ENCODE results near the gene ACACA. TPM values are rescaled to one million over a fixed set of nuclear protein-coding genes. Genes with fewer than 3 reads are reported as not detected.

Gene ACACA
- polyA plus RNA-seq, 1 experiment, result 26.9 TPM

DNA sequence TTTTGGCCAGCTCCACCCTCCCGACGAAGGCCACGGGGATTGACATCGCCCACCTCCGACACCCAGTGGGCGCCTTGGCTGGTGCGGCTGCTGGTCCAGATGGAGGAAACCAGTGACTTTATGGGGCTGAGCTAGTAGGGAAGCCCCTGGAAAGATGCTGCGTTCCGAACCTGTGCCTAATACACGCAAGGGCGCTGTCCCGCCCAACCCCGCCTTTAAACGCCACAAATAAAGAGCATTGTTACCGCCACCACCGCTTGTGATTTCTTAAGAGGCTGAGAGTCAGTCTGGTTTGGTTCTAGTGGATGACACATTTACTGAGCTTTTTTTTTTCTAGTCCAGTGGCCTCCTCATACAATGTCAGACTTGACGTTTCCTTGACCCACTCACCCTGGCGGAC, 350.0 kb downstream of the ACACA start:
- no peak for DNase-seq (ENCODE audit: low read depth)
- TF ChIP-seq, protein P1, sequence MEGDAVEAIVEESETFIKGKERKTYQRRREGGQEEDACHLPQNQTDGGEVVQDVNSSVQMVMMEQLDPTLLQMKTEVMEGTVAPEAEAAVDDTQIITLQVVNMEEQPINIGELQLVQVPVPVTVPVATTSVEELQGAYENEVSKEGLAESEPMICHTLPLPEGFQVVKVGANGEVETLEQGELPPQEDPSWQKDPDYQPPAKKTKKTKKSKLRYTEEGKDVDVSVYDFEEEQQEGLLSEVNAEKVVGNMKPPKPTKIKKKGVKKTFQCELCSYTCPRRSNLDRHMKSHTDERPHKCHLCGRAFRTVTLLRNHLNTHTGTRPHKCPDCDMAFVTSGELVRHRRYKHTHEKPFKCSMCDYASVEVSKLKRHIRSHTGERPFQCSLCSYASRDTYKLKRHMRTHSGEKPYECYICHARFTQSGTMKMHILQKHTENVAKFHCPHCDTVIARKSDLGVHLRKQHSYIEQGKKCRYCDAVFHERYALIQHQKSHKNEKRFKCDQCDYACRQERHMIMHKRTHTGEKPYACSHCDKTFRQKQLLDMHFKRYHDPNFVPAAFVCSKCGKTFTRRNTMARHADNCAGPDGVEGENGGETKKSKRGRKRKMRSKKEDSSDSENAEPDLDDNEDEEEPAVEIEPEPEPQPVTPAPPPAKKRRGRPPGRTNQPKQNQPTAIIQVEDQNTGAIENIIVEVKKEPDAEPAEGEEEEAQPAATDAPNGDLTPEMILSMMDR (IDR thresholded peaks at IDR 0.05; ENCODE audit: insufficient read depth, low read depth, low read length), result no peak
- Histone ChIP-seq H3K4me3 (ENCODE audit: low read depth, low read length) (no peak overlapping the region), H3K27me3 (ENCODE audit: control insufficient read depth, insufficient read depth, low read length) (no peaks in the 10 kb centered on the region), H3K36me3 (ENCODE audit: control insufficient read depth, insufficient read depth, low read length) (peaks cover 4% of the 10 kb centered on the region; the same call in 1 of the 2 replicates)
- ChIA-PET POLR2A (no interaction called here), CTCF (interaction anchor here (1.0 to 4.8 kb wide), 2 partner anchors 9 to 431 kb away, joined by 3 to 36 read pairs; no protein-coding TSS in a partner anchor)

DNA sequence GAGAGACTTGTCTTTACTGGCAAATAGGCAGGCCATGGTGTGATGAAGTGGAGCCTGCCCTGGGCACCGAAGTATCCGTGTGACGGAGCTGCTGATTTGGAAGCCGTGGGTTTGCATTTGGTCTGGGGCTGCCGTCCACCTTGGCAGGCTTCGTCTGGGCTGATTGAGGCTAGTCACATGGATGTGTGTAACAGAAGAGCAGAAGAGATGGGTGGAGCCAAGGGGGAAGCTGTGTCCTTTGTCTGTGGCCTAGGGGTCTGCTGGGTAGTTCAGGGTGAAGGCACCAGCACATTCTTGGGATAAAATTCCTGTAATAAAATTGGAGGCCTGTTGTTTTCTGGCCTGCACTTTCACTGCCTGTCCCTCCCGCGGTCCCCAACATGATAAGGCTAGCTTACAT, 351.7 kb downstream of the ACACA start:
- no peak overlapping the region for H3K4me3 ChIP-seq (ENCODE audit: low read depth, low read length)
- POLR2A ChIA-PET, result no interaction called here
- no peak for DNase-seq (ENCODE audit: low read depth)
- CTCF ChIA-PET, result interaction anchor here (0.6 to 1.1 kb wide), 3 partner anchors 11 to 124 kb away, joined by 3 read pairs; no protein-coding TSS in a partner anchor
- peaks cover 4% of the 10 kb centered on the region; the same call in 1 of the 2 replicates for H3K36me3 ChIP-seq (ENCODE audit: control insufficient read depth, insufficient read depth, low read length)
- no peaks in the 10 kb centered on the region for H3K27me3 ChIP-seq (ENCODE audit: control insufficient read depth, insufficient read depth, low read length)
- TF ChIP-seq, protein P1 (IDR thresholded peaks at IDR 0.05; ENCODE audit: insufficient read depth, low read depth, low read length), result no peak

DNA sequence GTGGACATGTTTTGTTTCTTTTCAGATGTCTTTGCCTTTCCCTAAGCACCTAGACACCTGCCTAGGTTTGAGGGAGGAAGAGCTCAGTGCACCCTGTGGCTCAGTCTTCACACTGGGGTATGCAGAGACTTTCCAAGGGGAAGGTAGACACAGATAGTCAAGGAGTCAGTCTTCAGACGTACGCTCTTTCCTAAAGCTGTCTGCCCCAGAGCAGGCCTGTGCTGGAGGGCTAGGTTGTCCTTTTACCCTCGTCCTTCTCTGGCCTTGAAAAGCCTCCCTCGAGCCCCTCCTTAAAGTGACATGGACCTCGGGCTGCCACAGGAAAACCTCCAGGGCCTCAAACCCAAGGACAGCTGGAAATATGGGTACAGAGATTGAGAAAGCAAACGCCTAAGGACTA, 354.2 kb downstream of the ACACA start:
- Histone ChIP-seq H3K27me3 (ENCODE audit: control insufficient read depth, insufficient read depth, low read length) (no peaks in the 10 kb centered on the region), H3K36me3 (ENCODE audit: control insufficient read depth, insufficient read depth, low read length) (peaks cover 4% of the 10 kb centered on the region), H3K4me3 (ENCODE audit: low read depth, low read length) (no peak overlapping the region)
- DNase-seq (ENCODE audit: low read depth), result no peak
- ChIA-PET CTCF (no interaction called here), POLR2A (interaction anchor here (0.5 kb wide), 1 partner anchor 10 kb away, joined by 8 read pairs; no protein-coding TSS in a partner anchor)
- TF ChIP-seq, protein P1 (IDR thresholded peaks at IDR 0.05; ENCODE audit: insufficient read depth, low read depth, low read length), result no peak

DNA sequence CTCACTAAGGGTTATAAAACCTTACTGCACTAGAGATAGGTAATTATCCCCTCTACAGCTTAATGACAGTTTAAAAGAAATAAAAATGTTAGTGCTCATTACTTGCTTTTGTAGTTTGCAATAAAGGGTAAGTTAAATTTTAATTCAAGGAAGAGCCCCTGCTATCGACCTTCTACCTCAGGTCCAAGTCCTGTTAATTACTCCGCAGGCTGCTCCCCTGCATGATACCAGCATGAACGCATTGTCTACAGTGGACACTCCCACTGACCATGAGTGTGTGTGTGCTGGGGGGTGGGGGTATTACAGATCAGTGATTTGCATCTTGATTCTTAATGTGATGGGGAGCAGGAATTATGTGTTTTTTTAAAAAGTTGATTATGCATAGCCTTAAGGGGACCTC, 354.8 kb downstream of the ACACA start:
- ChIA-PET CTCF (interaction anchor here (0.8 kb wide), 1 partner anchor 8 kb away, joined by 3 read pairs; no protein-coding TSS in a partner anchor), POLR2A (interaction anchor here (0.6 kb wide), 1 partner anchor 9 kb away, joined by 4 read pairs; no protein-coding TSS in a partner anchor)
- Histone ChIP-seq H3K4me3 (ENCODE audit: low read depth, low read length) (no peak overlapping the region), H3K36me3 (ENCODE audit: control insufficient read depth, insufficient read depth, low read length) (peaks cover 4% of the 10 kb centered on the region), H3K27me3 (ENCODE audit: control insufficient read depth, insufficient read depth, low read length) (no peaks in the 10 kb centered on the region)
- no peak for DNase-seq (ENCODE audit: low read depth)
- TF ChIP-seq, protein P1 (IDR thresholded peaks at IDR 0.05; ENCODE audit: insufficient read depth, low read depth, low read length), result no peak

DNA sequence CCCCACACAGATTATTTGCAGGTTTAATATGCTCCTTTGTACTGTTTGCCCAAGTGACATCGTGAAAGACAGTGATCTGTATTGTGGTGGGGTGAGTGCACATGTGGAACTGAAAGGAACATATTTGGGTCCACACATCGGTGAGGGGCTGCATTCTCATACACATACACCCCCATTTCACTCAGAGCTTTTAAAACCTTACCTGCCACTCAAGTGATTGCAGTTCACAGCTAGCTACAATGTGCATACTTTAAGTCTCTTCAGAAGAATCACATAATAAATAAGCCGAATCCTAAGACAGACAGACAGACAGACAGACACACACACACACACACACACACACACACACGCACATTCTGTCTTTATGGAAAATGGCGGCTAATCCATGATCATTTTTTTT, 355.3 kb downstream of the ACACA start:
- CTCF ChIA-PET, result interaction anchor here (0.7 to 1.1 kb wide), 3 partner anchors 9 to 45 kb away, joined by 3 to 4 read pairs (median 3); no protein-coding TSS in a partner anchor

More for the DNA sequence above, 355.3 kb downstream of the ACACA start:
- TF ChIP-seq, protein P1 (IDR thresholded peaks at IDR 0.05; ENCODE audit: insufficient read depth, low read depth, low read length), result no peak
- no peak for DNase-seq (ENCODE audit: low read depth)
- Histone ChIP-seq H3K4me3 (ENCODE audit: low read depth, low read length) (no peak overlapping the region), H3K27me3 (ENCODE audit: control insufficient read depth, insufficient read depth, low read length) (no peaks in the 10 kb centered on the region), H3K36me3 (ENCODE audit: control insufficient read depth, insufficient read depth, low read length) (peaks cover 1% of the 10 kb centered on the region)
- POLR2A ChIA-PET, result interaction anchor here (0.6 kb wide), 1 partner anchor 9 kb away, joined by 4 read pairs; no protein-coding TSS in a partner anchor

Measured in BJ (cell line).